Measurements from ENCODE around the gene DSCAM. TPM values are rescaled to one million over a fixed set of nuclear protein-coding genes. Genes with fewer than 3 reads are reported as not detected.
A peak's percentile ranks its signal among the peaks of the same experiment; 100 is the strongest.

DSCAM gene
- total RNA-seq, 1 donor, result not detected

DNA sequence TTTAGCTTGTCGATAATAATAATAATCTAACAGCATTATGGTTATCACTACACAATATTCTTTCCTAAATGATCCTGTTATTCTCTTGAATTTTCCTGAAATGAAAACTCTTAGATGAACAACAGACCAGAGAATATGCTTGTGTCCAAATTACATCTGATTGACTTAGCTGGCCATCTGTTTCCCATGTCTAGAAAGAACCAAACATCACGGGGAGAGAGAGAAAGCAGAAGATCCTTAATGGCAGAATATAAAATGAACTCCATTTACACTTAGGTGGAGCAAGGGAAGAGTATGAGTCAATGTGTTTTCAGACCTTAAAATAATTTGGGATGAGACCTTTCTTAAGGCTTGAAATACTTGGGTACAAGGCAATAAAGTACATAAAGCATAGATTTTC is 162.2 kb downstream of the DSCAM start:
- H3K4me3 ChIP-seq (ENCODE audit: insufficient read depth, low read length), result no peak overlapping the region
- no peak overlapping the region for H2AFZ ChIP-seq (ENCODE audit: low read length)
- DNase-seq (ENCODE audit: insufficient read length, low spot score, missing footprints), result no peak
- H3K4me1 ChIP-seq (ENCODE audit: insufficient read depth, low read length), result no peaks in the 10 kb centered on the region
- H3K27ac ChIP-seq (ENCODE audit: low read depth, low read length), result no peak overlapping the region
- no peak overlapping the region for H3K4me2 ChIP-seq (ENCODE audit: insufficient read depth, low read length)
- TF ChIP-seq, protein P1, sequence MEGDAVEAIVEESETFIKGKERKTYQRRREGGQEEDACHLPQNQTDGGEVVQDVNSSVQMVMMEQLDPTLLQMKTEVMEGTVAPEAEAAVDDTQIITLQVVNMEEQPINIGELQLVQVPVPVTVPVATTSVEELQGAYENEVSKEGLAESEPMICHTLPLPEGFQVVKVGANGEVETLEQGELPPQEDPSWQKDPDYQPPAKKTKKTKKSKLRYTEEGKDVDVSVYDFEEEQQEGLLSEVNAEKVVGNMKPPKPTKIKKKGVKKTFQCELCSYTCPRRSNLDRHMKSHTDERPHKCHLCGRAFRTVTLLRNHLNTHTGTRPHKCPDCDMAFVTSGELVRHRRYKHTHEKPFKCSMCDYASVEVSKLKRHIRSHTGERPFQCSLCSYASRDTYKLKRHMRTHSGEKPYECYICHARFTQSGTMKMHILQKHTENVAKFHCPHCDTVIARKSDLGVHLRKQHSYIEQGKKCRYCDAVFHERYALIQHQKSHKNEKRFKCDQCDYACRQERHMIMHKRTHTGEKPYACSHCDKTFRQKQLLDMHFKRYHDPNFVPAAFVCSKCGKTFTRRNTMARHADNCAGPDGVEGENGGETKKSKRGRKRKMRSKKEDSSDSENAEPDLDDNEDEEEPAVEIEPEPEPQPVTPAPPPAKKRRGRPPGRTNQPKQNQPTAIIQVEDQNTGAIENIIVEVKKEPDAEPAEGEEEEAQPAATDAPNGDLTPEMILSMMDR (IDR thresholded peaks at IDR 0.05; ENCODE audit: extremely low read depth, low read depth, low read length), result no peak
- H3K27me3 ChIP-seq (ENCODE audit: insufficient read depth, low read length), result no peaks in the 10 kb centered on the region
- H4K20me1 ChIP-seq (ENCODE audit: insufficient read depth, low read length), result no peaks in the 10 kb centered on the region
- H3K79me2 ChIP-seq (ENCODE audit: insufficient read depth, low read length), result no peaks in the 10 kb centered on the region
- H3K36me3 ChIP-seq (ENCODE audit: insufficient read depth, low read length), result no peaks in the 10 kb centered on the region
- H3K9me3 ChIP-seq (ENCODE audit: low read depth, low read length), result peaks cover 2% of the 10 kb centered on the region

DNA sequence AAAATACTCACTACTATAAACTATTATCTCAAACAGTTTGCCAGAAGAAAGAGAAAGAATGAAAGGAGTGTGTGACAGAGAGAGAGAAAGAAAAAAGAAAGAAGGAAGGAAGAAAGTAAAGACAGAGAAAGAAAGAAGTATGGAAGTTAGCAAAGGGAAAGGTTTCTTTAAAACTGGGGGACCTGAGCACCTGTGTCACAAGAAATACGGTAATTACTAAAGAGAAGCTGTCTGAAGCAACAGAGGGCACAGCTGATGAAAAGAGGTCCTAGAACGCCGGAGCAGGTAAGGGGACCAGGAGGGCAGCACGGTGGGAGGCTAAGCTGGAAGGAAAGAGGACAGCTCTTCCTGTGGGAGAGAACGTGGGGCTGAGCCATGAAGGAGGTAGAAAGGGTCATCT is 163.6 kb downstream of the DSCAM start:
- DNase-seq (ENCODE audit: insufficient read length, low spot score, missing footprints), result no peak
- no peaks in the 10 kb centered on the region for H3K36me3 ChIP-seq (ENCODE audit: insufficient read depth, low read length)
- H3K79me2 ChIP-seq (ENCODE audit: insufficient read depth, low read length), result no peaks in the 10 kb centered on the region
- no peaks in the 10 kb centered on the region for H4K20me1 ChIP-seq (ENCODE audit: insufficient read depth, low read length)
- TF ChIP-seq, protein P1 (IDR thresholded peaks at IDR 0.05; ENCODE audit: extremely low read depth, low read depth, low read length), result no peak
- H3K27me3 ChIP-seq (ENCODE audit: insufficient read depth, low read length), result no peaks in the 10 kb centered on the region
- H3K27ac ChIP-seq (ENCODE audit: low read depth, low read length), result no peak overlapping the region
- H2AFZ ChIP-seq (ENCODE audit: low read length), result no peak overlapping the region
- H3K9me3 ChIP-seq (ENCODE audit: low read depth, low read length), result peaks cover 2% of the 10 kb centered on the region
- H3K4me1 ChIP-seq (ENCODE audit: insufficient read depth, low read length), result no peaks in the 10 kb centered on the region
- H3K4me3 ChIP-seq (ENCODE audit: insufficient read depth, low read length), result no peak overlapping the region
- no peak overlapping the region for H3K4me2 ChIP-seq (ENCODE audit: insufficient read depth, low read length)

DNA sequence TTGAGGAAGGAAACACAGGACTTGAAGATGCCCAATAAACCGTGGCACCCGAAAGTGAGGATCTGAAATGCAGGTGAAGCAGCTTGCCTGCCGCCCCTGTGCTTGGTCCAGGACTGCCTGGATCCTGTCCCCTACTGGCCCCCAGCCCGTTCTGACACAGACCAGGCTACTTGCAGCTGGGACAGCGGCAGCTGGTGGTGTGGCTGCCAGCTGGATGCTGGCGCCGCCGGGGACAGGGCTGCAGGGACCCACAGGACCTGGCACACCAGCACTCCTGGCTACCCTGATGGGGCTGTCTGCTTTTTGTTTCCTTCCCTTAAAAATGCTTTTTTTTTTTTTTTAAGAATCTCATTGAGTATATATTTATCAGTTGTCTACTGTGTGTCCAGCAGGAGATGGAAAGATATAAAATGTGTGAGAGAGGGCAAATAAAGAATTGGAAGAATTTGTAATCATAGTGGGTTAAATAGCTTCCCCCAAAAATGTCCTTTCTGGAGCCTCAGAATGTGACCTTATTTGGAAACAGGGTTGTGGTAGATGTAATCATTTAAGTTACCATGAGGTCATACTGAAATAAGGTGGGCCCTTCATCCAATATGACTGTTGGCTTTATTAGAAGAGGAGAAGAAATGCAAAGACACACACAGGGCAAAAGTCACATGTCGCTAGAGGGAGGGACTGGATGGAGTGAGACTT is 165.6 kb downstream of the DSCAM start:
- Histone ChIP-seq H3K9me3 (ENCODE audit: low read depth, low read length) (peaks cover 2% of the 10 kb centered on the region), H3K36me3 (ENCODE audit: insufficient read depth, low read length) (no peaks in the 10 kb centered on the region), H4K20me1 (ENCODE audit: insufficient read depth, low read length) (no peaks in the 10 kb centered on the region), H3K27ac (ENCODE audit: low read depth, low read length) (no peak overlapping the region), H2AFZ (ENCODE audit: low read length) (no peak overlapping the region), H3K27me3 (ENCODE audit: insufficient read depth, low read length) (no peaks in the 10 kb centered on the region), H3K4me1 (ENCODE audit: insufficient read depth, low read length) (no peaks in the 10 kb centered on the region), H3K4me3 (ENCODE audit: insufficient read depth, low read length) (no peak overlapping the region), H3K4me2 (ENCODE audit: insufficient read depth, low read length) (no peak overlapping the region), H3K79me2 (ENCODE audit: insufficient read depth, low read length) (no peaks in the 10 kb centered on the region)
- no peak for DNase-seq (ENCODE audit: insufficient read length, low spot score, missing footprints)
- TF ChIP-seq, protein P1 (IDR thresholded peaks at IDR 0.05; ENCODE audit: extremely low read depth, low read depth, low read length), result no peak

DNA sequence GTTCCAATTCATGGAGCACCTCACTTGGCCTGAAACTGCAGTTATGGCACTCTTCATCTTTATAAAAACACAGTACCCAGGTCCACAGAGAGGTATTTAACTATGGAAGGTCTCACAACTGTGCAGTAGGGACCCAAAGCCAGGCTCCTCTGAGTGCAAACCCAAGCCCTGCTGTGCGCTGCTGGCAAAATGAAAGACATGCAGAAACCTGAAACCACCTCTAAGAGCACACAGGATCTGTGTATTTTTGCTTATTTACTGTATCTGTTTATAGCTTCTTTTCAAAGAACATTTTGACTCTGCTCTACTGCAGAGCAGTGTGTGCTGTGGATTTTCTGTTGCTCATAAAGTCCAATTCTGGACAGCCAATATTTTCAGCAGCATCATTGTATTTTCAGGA is 166.6 kb downstream of the DSCAM start:
- Histone ChIP-seq H3K36me3 (ENCODE audit: insufficient read depth, low read length) (no peaks in the 10 kb centered on the region), H3K4me2 (ENCODE audit: insufficient read depth, low read length) (no peak overlapping the region), H3K4me1 (ENCODE audit: insufficient read depth, low read length) (no peaks in the 10 kb centered on the region), H3K27ac (ENCODE audit: low read depth, low read length) (no peak overlapping the region), H3K79me2 (ENCODE audit: insufficient read depth, low read length) (no peaks in the 10 kb centered on the region), H3K4me3 (ENCODE audit: insufficient read depth, low read length) (no peak overlapping the region), H3K27me3 (ENCODE audit: insufficient read depth, low read length) (no peaks in the 10 kb centered on the region), H2AFZ (ENCODE audit: low read length) (no peak overlapping the region), H3K9me3 (ENCODE audit: low read depth, low read length) (no peaks in the 10 kb centered on the region), H4K20me1 (ENCODE audit: insufficient read depth, low read length) (no peaks in the 10 kb centered on the region)
- TF ChIP-seq, protein P1 (IDR thresholded peaks at IDR 0.05; ENCODE audit: extremely low read depth, low read depth, low read length), result no peak
- peak; percentile 43 for DNase-seq (ENCODE audit: insufficient read length, low spot score, missing footprints)

All from osteoblast (primary cell).